Measurements from ENCODE around the gene GBP2. TPM values are rescaled to one million over a fixed set of nuclear protein-coding genes. Genes with fewer than 3 reads are reported as not detected.
"Not testable (repeated sequence)": the region's sequence is repeated elsewhere in the genome, so short reads cannot be mapped to it uniquely, and the experiment has no call there.

The GBP2 gene
- total and polyA plus RNA-seq, 8 donors = 2.4 to 19.5 (median 7.8) TPM

DNA sequence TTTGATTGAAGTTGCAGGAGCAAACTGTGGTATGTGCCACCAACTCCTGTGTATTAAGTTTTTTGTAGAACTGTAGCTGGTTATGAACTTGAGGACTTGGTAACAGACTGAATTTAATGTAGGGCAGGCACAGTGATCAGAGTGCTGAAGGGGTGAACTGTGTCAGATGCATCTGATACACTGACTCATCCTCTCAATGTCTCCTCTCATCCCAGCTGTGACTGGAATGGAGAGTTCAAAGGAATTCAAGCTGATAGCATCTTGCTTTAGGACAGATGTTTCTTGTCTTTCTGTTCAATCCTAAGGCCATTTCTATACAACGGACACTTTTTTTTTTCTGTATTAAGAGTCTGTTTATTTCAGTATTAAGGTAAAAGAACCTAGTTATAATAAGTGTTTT is 36.0 kb downstream of the GBP2 start:
- DNase-seq (no peak), ATAC-seq (no peak), FAIRE-seq (no peak)
- H3K36me3 ChIP-seq = no peaks in the 10 kb centered on the region
- TF ChIP-seq, protein P1, sequence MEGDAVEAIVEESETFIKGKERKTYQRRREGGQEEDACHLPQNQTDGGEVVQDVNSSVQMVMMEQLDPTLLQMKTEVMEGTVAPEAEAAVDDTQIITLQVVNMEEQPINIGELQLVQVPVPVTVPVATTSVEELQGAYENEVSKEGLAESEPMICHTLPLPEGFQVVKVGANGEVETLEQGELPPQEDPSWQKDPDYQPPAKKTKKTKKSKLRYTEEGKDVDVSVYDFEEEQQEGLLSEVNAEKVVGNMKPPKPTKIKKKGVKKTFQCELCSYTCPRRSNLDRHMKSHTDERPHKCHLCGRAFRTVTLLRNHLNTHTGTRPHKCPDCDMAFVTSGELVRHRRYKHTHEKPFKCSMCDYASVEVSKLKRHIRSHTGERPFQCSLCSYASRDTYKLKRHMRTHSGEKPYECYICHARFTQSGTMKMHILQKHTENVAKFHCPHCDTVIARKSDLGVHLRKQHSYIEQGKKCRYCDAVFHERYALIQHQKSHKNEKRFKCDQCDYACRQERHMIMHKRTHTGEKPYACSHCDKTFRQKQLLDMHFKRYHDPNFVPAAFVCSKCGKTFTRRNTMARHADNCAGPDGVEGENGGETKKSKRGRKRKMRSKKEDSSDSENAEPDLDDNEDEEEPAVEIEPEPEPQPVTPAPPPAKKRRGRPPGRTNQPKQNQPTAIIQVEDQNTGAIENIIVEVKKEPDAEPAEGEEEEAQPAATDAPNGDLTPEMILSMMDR (IDR thresholded peaks at IDR 0.05) = no peak
- WGBS, 2 donors = 78% methylated on average over 1 of the region's 1 CpG
- no peaks in the 10 kb centered on the region for H3K4me1 ChIP-seq
- H3K27ac ChIP-seq = no peak overlapping the region
- H3K27me3 ChIP-seq = no peaks in the 10 kb centered on the region
- no peak overlapping the region for H3K4me3 ChIP-seq
- H3K9me3 ChIP-seq = no peaks in the 10 kb centered on the region
- intact Hi-C loops (cut with DNase I) = no loop called here

DNA sequence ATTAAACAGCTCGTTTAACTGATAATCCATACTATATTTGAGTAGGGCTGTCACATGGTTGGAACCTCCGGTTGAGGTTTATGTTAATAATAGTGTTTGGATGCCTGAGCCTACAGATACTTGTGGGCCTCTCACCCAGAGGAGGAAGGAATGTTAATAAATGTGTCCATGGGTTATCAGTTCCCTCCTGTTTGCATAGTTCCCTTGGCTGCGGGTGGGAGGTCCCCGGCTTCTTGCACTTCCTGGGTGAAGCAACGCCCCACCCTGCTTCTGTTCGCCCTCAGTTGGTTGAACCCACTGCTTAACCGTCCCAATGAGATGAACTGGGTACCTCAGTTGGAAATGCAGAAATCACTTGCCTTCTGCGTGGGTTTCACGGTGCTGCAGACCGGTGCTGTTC is 37.3 kb downstream of the GBP2 start:
- peak in 1 of 4 donors; percentile 27 for ATAC-seq
- FAIRE-seq = no peak
- Histone ChIP-seq H3K36me3 (no peaks in the 10 kb centered on the region), H3K4me1 (no peaks in the 10 kb centered on the region), H3K4me3 (no peak overlapping the region), H3K27ac (no peak overlapping the region), H3K27me3 (no peaks in the 10 kb centered on the region), H3K9me3 (no peaks in the 10 kb centered on the region)
- TF ChIP-seq, protein P1 (IDR thresholded peaks at IDR 0.05) = no peak
- intact Hi-C loops (cut with DNase I) = no loop called here
- WGBS, 2 donors = 69 to 71% methylated on average over 10 of the region's 10 CpGs
- DNase-seq = no peak

DNA sequence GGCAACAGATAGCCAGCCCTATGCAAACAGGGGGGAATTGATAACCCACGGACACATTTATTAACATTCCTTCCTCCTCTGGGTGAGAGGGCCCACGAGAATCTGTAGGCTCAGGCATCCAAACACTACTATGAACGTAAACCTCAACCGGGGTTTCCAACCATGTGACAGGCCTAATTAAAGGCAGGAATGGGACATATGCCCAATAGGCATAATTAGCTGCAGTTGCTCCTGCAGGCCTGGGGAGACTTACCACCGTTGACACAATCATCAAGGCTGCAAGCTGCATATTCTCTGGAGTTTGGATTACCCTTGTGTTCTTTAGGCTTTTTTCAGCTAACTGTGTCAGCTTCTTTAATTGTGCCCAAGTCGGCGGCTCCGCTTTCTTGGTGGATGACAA is 38.7 kb downstream of the GBP2 start:
- H3K27me3 ChIP-seq = no peaks in the 10 kb centered on the region
- 61 to 66% methylated on average over 8 of the region's 8 CpGs for WGBS, 2 donors
- FAIRE-seq (no peak), ATAC-seq (no peak), DNase-seq (no peak)
- no peak overlapping the region for H3K27ac ChIP-seq
- no peaks in the 10 kb centered on the region for H3K36me3 ChIP-seq
- H3K9me3 ChIP-seq = no peaks in the 10 kb centered on the region
- TF ChIP-seq, protein P1 (IDR thresholded peaks at IDR 0.05) = no peak
- H3K4me1 ChIP-seq = no peaks in the 10 kb centered on the region
- intact Hi-C loops (cut with DNase I) = no loop called here
- no peak overlapping the region for H3K4me3 ChIP-seq

DNA sequence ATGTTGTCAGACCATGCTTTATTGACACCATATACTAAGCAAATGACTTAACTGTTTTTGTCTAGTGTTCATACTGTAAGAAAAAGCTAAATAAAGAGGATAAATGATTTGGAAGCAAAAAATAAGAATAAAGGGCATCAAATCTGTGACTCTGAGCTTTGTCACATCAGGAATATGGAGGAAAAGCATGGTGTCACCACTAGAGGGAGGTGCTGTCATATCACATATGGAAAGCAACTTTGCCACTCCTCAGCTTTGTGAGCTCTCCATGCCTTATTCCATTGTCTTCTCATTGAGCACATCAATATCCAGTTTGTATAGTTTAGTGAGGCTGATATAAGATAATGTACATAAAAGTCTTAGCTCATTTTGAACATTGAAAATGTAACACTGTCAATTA is 40.1 kb downstream of the GBP2 start:
- H3K4me1 ChIP-seq = no peaks in the 10 kb centered on the region
- H3K27ac ChIP-seq = no peak overlapping the region
- no peak for DNase-seq
- intact Hi-C loops (cut with DNase I) = no loop called here
- FAIRE-seq = peak; percentile 32
- peak in 1 of 4 donors; percentile 60 for ATAC-seq
- H3K4me3 ChIP-seq = no peak overlapping the region
- TF ChIP-seq, protein P1 (IDR thresholded peaks at IDR 0.05) = peak in 1 of 4 donors; percentile 42
- no peaks in the 10 kb centered on the region for H3K27me3 ChIP-seq
- no peaks in the 10 kb centered on the region for H3K36me3 ChIP-seq
- no peaks in the 10 kb centered on the region for H3K9me3 ChIP-seq

DNA sequence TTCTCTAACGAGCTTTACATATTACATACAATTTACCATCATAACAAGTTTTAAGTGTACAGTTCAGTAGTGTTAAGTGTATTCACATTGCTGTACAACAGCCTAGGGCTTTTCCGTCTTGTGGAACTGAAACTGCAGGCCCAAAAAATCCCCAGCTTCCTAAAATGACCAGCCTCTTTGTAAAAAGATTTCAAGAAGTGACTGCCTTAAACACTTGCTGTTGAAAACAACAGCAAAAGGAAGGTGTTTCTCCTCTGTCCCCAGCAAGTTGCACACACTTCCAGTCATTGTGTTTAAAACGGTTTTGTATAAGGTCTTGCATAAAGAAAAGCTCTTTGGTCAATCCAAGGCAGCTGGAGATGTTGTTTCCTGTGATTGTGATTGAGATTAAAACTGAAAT is 44.9 kb downstream of the GBP2 start:
- no peak for DNase-seq
- Histone ChIP-seq H3K9me3 (no peaks in the 10 kb centered on the region), H3K27ac (no peak overlapping the region), H3K4me1 (no peaks in the 10 kb centered on the region), H3K27me3 (no peaks in the 10 kb centered on the region), H3K4me3 (no peak overlapping the region), H3K36me3 (no peaks in the 10 kb centered on the region)
- TF ChIP-seq, protein P1 (IDR thresholded peaks at IDR 0.05) = no peak
- no peak for FAIRE-seq
- intact Hi-C loops (cut with DNase I) = no loop called here
- whole genome bisulfite sequencing, 2 donors = 37 to 63% methylated on average over 3 of the region's 3 CpGs
- peak in 1 of 4 donors; percentile 52 for ATAC-seq

DNA sequence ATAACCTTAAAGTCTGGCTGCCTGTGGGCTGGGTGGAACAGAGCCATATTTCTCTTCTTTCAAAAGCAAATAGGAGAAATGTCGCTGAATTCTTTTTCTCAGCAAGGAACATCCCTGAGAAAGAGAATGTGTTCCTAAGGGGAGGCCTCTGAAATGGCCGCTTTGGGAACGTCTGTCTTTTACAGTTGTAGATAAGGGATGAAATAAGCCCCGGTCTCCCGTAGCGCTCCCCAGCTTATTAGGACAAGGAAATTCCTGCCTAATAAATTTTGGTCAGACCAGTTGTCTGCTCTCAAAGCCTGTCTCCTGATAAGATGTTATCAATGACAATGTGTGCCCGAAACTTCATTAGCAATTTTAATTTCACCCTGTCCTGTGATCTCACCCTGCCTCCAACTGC is 45.8 kb downstream of the GBP2 start:
- intact Hi-C loops (cut with DNase I); H3K9me3 ChIP-seq; H3K36me3 ChIP-seq; H3K4me3 ChIP-seq; H3K27ac ChIP-seq; DNase-seq; H3K4me1 ChIP-seq; FAIRE-seq; H3K27me3 ChIP-seq; ATAC-seq: not testable (repeated sequence)
- WGBS, 2 donors = 88 to 91% methylated on average over 7 of the region's 7 CpGs

DNA sequence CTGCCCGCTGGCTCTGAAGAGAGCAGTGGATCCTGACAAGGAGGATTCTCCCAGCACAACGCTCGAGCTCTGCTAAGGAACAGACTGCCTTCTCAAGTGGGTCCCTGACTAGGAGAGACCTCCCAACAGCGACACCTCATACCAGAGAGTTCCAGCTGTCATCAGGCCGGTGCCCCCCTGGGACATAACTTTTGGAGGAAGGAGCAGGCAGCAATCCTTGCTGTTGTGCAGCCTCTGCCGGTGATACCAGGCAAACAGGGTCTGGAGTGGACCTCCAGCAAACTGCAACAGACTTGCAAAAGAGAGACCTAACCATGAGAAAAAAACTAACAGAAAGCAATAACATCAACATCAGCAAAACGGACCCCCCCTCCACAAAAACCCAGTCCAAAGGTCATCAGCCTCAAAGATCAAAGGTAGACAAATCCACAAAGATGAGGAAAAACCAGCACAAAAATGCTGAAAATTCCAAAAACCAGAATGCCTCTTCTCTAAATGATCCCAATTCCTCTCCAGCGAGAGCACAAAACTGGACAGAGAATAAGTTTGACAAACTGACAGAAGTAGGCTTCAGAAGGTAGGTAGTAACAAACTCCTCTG is 53.3 kb downstream of the GBP2 start:
- H3K4me3 ChIP-seq; H3K9me3 ChIP-seq; H3K36me3 ChIP-seq; H3K4me1 ChIP-seq; ATAC-seq; H3K27me3 ChIP-seq; H3K27ac ChIP-seq; FAIRE-seq; intact Hi-C loops (cut with DNase I): not testable (repeated sequence)
- peak in 1 of 6 donors; percentile 16 for DNase-seq
- 63 to 70% methylated on average over 8 of the region's 8 CpGs for WGBS, 2 donors
